Erythroblast (primary cell): ENCODE results near the gene SRGAP1.
"Not testable (repeated sequence)": the region's sequence is repeated elsewhere in the genome, so short reads cannot be mapped to it uniquely, and the experiment has no call there.

Source experiments
- DNase-seq, 2 experiments: peaks; one replicate each; lab custom pipeline; 2025; lab: John Stamatoyannopoulos, UW
- GATA1 ChIP-seq: IDR thresholded peaks from 2 replicates; pipeline ENCODE4 v1.6.1; 2011; ENCODE audit warnings: low read depth, mild to moderate bottlenecking, control low read depth, low read length, moderate library complexity
- POLR2A ChIP-seq: IDR thresholded peaks from 2 replicates; pipeline ENCODE4 v1.6.1; 2011; ENCODE audit warnings: mild to moderate bottlenecking, low read length

SRGAP1 gene

DNA sequence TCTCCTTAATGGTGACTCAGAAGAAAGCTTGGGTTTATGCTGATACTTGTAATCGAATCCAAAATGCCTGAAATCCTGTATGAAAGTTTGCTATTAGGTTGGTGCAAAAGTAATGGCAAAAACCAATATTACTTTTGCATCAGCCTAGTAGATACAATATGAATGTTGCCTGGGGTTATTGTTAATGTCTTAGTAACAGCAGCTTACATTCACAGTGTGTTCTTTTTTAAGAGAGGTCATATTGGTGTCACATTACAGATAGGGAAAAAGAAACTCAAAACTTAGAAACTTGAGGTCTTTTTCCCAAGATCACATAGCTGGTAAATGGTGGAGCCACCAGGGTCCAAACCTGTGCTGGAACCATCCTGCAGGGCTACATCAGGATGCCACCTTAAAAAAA is 25.2 kb downstream of the SRGAP1 start:
- no peak for TF ChIP-seq GATA1
- TF ChIP-seq POLR2A, result no peak
- DNase-seq, result no peak

GRCh38 chr12:63870838-63871237 is 26.3 kb downstream of the SRGAP1 start:
- TF ChIP-seq POLR2A (no peak), GATA1 (no peak)
- no peak for DNase-seq

DNA sequence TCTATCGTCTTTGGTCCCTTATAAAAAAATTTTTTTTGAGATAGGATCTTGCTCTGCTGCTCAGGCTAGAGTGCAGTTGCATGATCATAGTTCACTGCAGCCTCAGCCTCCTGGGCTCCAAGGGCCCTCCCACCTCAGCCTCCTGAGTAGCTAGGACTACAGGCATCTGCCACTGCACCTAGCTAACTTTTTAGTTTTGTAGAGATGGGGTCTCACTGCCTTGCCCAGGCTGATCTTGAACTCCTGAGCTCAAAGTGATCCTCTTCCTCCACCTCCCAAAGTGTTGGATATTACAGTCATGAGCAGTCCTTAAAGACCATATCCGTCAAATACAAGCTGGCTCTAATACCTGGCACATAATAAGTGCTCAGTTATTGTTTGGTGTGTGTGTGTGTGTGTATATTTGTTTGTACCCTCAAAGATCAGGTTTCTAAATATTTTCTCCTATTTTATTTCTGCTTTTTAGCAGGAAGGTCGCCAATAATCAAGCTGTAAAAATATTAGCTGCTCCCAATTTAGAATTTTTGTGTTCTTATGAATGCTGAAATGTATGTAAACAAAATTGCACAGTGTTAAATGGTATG is 30.5 kb downstream of the SRGAP1 start:
- TF ChIP-seq GATA1, result no peak
- TF ChIP-seq POLR2A, result no peak
- no peak for DNase-seq

DNA sequence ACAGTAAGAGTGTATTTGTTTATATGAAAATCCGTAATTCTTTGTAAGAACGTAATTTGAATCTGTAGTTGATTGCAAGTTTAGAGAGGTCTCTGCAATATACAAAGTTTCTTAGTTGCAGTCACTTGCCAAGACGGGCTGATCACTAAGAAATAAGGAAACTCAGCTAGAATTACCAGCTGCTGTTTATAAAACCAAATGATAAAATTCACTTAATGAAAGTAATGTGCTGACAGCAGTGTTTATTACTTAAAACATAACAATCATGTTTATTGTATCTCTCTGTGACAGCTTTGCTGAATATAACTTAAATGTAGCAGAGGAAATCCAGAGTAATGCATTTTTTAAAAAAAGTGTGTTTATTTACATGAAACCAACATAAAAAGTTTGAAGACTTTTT is 31.2 kb downstream of the SRGAP1 start:
- DNase-seq, result no peak
- no peak for TF ChIP-seq GATA1
- no peak for TF ChIP-seq POLR2A

DNA sequence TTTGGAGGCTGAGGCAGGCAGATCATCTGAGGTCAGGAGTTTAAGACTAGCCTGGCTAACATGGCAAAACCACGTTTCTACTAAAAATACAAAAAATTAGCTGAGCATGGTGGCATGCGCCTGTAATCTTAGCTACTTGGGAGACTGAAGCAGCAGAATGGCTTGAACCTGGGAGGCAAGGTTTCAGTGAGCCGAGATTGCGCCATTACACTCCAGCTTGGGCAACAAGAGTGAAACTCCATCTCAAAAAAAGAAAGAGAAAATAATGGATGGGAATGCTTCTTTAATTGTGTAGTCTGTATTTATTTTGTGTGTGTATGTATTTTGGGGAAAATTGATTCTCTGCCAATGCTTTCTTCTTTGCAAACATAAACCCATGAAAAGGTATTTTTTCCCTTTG is 32.5 kb downstream of the SRGAP1 start:
- DNase-seq, result no peak

DNA sequence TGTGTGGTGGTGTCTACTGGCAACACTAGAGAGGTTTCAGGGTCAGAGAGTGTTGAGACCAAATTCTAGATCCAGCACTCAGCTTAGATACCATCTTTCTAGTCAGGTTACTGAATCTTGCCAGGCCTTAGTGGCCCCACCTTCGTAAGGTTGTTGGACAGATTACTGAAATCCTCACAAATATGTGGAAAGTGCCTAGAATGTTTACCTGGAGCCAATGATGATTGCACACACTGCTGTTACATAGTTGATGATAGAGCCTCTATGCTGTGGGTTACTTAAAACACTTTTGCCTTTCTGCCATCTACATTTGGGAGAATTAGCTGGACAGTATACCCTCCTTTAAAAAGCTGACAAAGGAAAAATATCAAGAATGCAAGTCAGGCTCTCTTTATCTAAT is 33.2 kb downstream of the SRGAP1 start:
- DNase-seq, result no peak

More for the DNA sequence above, 32.5 kb downstream of the SRGAP1 start:
- TF ChIP-seq GATA1, result no peak
- TF ChIP-seq POLR2A, result no peak

GRCh38 chr12:63880235-63880634 is 35.7 kb downstream of the SRGAP1 start:
- not testable (repeated sequence) for DNase-seq

More for the DNA sequence above, 33.2 kb downstream of the SRGAP1 start:
- TF ChIP-seq GATA1 (no peak), POLR2A (no peak)

DNA sequence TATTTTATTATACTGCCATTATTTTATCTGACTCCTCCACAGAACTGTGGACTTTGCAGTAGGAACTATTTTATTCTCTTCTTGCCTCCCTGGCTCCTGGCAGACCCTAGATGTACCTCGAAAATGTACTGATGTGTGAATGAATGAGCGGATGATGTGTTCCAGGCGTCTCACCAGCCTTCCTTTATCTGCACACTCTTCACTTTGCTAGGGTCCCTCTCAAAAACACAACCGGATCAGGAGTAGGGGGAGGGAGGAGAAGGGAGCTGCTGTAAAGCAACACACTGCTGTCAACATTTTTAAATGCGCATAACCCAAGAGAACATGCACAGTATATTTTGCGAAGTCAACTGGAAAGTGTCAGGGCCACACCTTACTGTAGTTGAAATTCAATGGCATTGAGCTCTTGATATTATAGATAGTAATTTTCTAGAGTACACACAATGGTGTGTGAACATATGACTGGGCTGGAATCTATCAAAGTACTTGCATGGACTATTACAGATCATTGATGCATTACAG is 36.3 kb downstream of the SRGAP1 start:
- TF ChIP-seq GATA1, result no peak
- TF ChIP-seq POLR2A, result no peak
- DNase-seq, result no peak

- TF ChIP-seq POLR2A (no peak), GATA1 (no peak)
- DNase-seq, result no peak
Observed at GRCh38 chr12:63882844-63883243, 38.3 kb downstream of the SRGAP1 start.

- DNase-seq, result no peak
- TF ChIP-seq GATA1 (no peak), POLR2A (no peak)
Observed at GRCh38 chr12:63885401-63885800, 40.9 kb downstream of the SRGAP1 start.

DNA sequence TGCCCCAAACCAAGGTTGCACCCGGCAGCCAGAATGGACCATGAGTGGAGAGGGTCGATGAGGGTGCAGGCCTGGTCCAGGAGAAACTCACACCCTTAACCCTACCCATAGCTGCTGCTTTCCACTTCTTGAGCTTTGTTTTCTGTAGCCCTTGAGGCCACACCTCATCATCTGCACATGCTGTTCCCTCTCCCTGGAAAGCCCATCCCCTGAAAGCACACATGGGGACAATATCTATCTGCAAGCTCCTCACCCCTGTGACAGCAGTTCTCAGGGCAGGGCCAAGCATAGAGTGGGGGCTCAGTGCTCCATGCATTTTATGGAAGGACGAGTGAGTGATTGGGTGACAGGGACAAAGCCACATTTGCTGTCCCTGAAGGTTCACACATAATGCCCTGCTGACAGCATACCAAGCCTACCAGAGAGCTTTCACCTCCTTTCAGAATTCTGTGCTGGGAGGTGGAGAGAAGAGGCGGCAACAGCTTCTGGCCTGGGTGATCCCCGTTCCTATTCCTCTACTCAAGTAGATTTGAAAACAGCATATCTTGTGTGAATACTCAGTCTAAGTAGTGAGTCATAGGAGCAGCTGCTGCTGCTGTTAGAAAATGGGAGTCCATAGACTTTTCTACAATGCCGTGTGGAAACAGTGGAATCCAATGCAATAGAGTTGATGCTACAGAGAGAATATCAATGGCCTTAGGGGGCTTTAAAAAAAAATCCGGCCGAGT is 44.6 kb downstream of the SRGAP1 start:
- DNase-seq, result no peak
- TF ChIP-seq POLR2A, result no peak
- no peak for TF ChIP-seq GATA1

- DNase-seq, result no peak
- TF ChIP-seq GATA1 (no peak), POLR2A (no peak)
Observed at GRCh38 chr12:63889721-63890509, 45.4 kb downstream of the SRGAP1 start.

- TF ChIP-seq GATA1 (no peak), POLR2A (no peak)
- DNase-seq, result no peak
Observed at GRCh38 chr12:63893170-63893569, 48.7 kb downstream of the SRGAP1 start.

DNA sequence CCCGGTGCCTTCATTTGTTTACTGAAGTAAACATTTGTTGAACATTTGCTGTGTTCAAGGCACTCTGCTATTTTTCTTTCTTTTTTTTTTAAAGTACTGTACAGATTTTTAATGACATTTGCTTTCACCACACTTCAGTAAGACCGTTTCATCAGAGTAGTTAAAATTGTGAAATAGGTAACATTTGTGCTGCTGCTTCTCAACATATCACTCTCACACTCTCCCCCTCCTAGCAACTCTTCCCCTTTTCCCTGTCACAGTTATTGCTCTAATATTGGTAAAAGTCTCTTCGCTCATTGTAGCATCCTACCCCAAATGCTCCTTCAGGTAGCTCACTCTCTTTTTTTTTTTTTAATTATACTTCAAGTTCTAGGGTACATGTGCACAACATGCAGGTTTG is 49.6 kb downstream of the SRGAP1 start:
- TF ChIP-seq POLR2A (no peak), GATA1 (no peak)
- no peak for DNase-seq

GRCh38 chr12:63895841-63896240 is 51.3 kb downstream of the SRGAP1 start:
- TF ChIP-seq POLR2A (no peak), GATA1 (no peak)
- DNase-seq, result no peak
